Left ventricle myocardium inferior (tissue), 1 donor: ENCODE measurements around the gene ATPAF1. TPM values are rescaled to one million over a fixed set of nuclear protein-coding genes. Genes with fewer than 3 reads are reported as not detected.
"Not testable (repeated sequence)": the region's sequence is repeated elsewhere in the genome, so short reads cannot be mapped to it uniquely, and the experiment has no call there.

Experiments
- DNase-seq: peaks from one replicate; pipeline ENCODE4 v3.0.0-alpha.2; 2020
- H3K27ac ChIP-seq: fragments of 200-600 bp; replicated peaks from 2 replicates; pipeline ENCODE4 v1.8.0; 2021
- H3K27me3 ChIP-seq: fragments of 200-600 bp; 2 replicates; pipeline ENCODE4 v1.8.0; 2021; ENCODE audit warnings: low read depth
- H3K36me3 ChIP-seq: fragments of 200-600 bp; 2 replicates; pipeline ENCODE4 v1.8.0; 2021
- H3K4me1 ChIP-seq: fragments of 200-600 bp; 2 replicates; pipeline ENCODE4 v1.8.0; 2021
- H3K4me3 ChIP-seq: fragments of 200-600 bp; 2 replicates; pipeline ENCODE4 v1.8.0; 2021; ENCODE audit warnings: mild to moderate bottlenecking, moderate library complexity
- H3K9me3 ChIP-seq: fragments of 200-600 bp; replicated peaks from 2 replicates; pipeline ENCODE4 v1.8.0; 2021
- intact Hi-C: fragments of 100-400 bp; cut with micrococcal nuclease; formaldehyde crosslinking; loops from one replicate; pipeline ENCODE4 v1.11.0; 2022
- total RNA-seq: library from RNA; stranded (reverse); fragmentation: NEBNext Ultra II Directional; extraction: Animal tissue kit (Norgen Biotek cat#: 25700); gene quantifications from one replicate; pipeline ENCODE4 v1.2.1, GENCODE V29; 2021
- TF ChIP-seq, protein P1 (sequence below): fragments of 200-600 bp; IDR thresholded peaks from 2 replicates; pipeline ENCODE4 v1.8.0; 2021; ENCODE audit warnings: antibody characterized with exemption, mild to moderate bottlenecking, borderline replicate concordance
- donor health status: DM: no; HTN: yes; CAD: no; lungs with severe emphysema.

ATPAF1 gene
- total RNA-seq, 1 donor from 2014 or later: 235 TPM

DNA sequence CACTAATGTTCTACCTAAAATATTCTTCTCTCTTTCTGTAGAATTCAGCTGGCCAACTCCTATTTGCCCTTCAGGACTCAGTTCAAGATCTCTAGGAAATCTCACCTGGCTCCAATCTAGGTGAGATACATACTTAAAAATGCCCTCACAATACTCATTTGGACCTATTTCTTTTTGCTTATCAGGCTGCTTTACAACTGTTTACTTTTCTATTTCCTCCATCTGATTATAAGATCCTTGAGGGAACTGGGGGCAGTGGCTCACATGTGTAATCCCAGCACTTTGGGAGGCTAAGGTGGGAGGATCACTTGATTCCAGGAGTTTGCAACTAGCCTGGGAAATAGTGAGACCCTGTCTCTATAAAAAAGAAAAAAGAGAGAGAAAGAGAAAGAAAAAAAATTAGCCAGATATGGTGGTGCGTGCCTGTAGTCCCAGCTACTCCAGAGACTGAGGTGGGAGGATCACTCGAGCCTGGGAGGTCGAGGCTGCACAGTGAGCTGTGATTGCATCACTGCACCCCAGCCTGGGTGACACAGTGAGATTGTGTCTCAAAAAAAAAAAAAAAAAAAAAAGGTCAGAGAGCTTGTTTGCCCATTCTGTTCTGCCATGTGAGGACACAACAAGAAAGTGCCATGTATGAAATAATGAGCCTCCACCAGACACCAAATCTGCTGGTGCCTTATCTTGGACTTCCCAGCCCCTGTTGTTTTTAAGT, 35.9 kb upstream of the ATPAF1 start:
- H3K27ac ChIP-seq: no peak overlapping the region
- intact Hi-C loops: no loop called here
- DNase-seq: no peak
- peaks cover 17% of the 10 kb centered on the region for H3K4me1 ChIP-seq
- H3K9me3 ChIP-seq: no peaks in the 10 kb centered on the region
- H3K36me3 ChIP-seq: peaks cover 82% of the 10 kb centered on the region
- TF ChIP-seq, protein P1, sequence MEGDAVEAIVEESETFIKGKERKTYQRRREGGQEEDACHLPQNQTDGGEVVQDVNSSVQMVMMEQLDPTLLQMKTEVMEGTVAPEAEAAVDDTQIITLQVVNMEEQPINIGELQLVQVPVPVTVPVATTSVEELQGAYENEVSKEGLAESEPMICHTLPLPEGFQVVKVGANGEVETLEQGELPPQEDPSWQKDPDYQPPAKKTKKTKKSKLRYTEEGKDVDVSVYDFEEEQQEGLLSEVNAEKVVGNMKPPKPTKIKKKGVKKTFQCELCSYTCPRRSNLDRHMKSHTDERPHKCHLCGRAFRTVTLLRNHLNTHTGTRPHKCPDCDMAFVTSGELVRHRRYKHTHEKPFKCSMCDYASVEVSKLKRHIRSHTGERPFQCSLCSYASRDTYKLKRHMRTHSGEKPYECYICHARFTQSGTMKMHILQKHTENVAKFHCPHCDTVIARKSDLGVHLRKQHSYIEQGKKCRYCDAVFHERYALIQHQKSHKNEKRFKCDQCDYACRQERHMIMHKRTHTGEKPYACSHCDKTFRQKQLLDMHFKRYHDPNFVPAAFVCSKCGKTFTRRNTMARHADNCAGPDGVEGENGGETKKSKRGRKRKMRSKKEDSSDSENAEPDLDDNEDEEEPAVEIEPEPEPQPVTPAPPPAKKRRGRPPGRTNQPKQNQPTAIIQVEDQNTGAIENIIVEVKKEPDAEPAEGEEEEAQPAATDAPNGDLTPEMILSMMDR: no peak
- H3K4me3 ChIP-seq: no peak overlapping the region
- H3K27me3 ChIP-seq: no peaks in the 10 kb centered on the region

DNA sequence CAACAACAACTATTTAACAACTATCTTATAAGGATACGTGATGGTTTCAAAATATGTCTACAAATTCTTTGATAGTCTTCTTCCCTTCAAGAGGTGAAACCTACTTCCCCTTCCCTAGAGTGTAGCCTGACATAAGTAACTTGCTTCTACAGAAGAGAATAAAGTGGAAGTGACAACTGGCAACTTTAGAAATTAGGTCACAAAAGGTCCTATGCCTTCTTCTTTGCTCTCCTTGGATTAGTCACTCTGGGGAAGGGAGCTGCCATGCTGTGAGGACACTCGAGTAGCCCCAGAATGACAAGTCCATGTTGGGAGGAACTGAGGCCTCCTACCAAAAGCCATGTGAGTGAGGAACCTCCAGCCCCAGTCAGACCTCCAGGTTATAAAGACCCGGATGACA, 31.5 kb upstream of the ATPAF1 start:
- intact Hi-C loops: no loop called here
- Histone ChIP-seq H3K9me3 (no peaks in the 10 kb centered on the region), H3K4me3 (no peak overlapping the region), H3K27ac (no peak overlapping the region), H3K36me3 (peaks cover 68% of the 10 kb centered on the region), H3K27me3 (no peaks in the 10 kb centered on the region), H3K4me1 (peaks cover 17% of the 10 kb centered on the region)
- DNase-seq: no peak
- TF ChIP-seq, protein P1: no peak

DNA sequence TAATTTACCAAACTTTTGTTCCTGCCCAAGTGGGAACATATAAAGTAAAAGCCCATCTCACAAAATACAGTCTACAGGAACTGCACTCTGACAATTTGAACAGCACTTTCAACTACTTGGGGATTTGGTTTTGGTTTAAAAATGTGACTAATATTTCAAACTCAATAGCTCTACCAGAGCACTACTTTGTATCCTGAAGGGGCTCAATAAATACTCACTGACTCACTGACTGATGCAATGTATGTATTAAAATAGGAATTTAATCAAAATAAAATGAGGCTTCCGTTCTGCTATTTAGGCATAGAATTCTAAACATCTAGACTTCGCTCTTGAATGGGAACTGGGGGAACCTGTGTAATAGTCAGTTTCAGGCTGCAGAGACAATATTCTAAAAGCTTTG, 28.9 kb upstream of the ATPAF1 start:
- no peaks in the 10 kb centered on the region for H3K9me3 ChIP-seq
- no peak overlapping the region for H3K27ac ChIP-seq
- peaks cover 23% of the 10 kb centered on the region for H3K4me1 ChIP-seq
- peaks cover 46% of the 10 kb centered on the region for H3K36me3 ChIP-seq
- intact Hi-C loops: no loop called here
- H3K4me3 ChIP-seq: no peak overlapping the region
- DNase-seq: no peak
- no peaks in the 10 kb centered on the region for H3K27me3 ChIP-seq
- TF ChIP-seq, protein P1: no peak

DNA sequence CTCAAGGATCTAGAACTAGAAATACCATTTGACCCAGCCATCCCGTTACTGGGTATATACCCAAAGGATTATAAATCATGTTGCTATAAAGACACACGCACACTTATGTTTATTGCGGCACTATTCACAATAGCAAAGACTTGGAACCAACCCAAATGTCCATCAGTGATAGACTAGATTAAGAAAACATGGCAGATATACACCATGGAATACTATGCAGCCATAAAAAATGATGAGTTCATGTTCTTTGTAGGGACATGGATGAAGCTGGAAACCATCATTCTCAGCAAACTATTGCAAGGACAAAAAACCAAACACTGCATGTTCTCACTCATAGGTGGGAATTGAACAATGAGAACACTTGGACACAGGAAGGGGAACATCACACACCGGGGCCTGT, 26.5 kb upstream of the ATPAF1 start:
- DNase-seq, H3K9me3 ChIP-seq, H3K4me3 ChIP-seq, intact Hi-C loops, H3K27me3 ChIP-seq, H3K27ac ChIP-seq: not testable (repeated sequence)
- Histone ChIP-seq H3K36me3 (peaks cover 60% of the 10 kb centered on the region), H3K4me1 (peaks cover 30% of the 10 kb centered on the region)

DNA sequence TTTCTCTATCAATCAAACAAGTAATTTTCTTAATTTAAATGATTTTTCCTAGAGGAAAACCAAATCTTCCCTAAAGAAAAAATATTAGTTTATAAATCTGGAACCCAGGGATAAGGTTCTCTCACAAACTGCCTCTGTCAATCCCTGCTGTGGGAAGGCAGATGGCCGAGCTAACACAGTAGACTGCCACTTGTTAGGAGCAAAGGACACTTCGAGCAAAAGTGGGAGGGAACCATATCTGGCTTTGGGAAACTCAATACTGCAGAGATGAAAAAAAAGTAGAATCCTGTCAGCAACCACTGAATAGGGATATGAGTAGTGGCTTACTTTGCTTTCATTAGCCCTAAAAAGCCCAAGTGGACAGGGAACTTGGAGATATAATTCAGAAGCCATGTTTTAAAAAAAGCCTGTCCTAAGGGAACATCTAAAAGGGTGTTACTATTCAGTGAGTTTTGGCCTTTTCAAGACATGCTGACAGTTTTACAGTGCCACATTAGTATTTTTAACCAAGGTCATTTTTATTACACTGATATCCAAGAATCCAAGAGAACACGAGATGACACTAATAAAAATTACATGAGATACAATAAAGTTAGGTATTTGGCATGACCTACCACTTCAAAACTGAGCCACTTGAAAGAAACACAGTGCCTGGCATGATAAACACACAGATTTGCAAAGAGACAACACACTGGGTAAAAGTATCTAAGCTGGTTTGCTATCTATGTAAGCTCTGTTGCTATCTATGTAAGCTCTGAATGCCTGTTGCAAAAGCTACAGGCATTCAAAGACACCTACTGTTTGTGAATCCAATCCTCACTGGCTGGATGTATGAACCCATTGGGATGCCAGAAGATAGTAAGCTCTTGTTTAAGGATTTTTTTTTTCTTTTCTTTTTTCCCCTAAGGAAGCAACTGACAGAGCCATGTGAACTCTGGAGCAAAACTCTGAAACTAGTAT, 24.9 kb upstream of the ATPAF1 start:
- TF ChIP-seq, protein P1: no peak
- Histone ChIP-seq H3K4me1 (peaks cover 32% of the 10 kb centered on the region), H3K9me3 (no peaks in the 10 kb centered on the region), H3K27ac (peak overlapping the region; percentile 48), H3K36me3 (peaks cover 62% of the 10 kb centered on the region), H3K27me3 (no peaks in the 10 kb centered on the region), H3K4me3 (no peak overlapping the region)
- intact Hi-C loops: no loop called here
- DNase-seq: no peak
